ENCODE results near the gene BOK.

BOK gene

DNA sequence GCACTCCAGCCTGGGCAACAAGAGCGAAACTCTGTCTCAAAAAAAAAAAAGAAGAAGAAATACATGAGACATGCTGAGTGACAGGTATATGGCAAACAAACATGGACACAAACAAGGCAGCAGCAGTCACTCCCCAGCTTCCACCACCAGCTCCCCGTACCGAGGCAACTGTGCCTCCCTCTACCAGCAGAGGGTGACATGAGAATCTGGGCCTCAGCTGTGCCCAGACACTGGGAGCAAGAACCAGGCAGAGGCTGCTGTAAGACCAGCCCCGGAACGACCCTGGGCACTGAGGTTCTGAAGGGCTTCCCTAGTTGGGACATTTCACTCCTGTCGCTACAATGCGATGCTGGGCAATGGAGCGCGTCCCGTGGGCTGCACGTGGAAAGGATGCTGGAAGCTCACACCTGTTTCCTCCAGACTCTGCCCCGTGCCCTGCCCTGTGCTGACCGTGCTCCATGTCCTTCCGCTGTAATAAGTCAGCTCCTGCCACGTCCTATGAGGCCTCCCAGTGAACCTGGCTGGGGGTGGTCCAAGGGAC, 37.1 kb downstream of the BOK start:
- Histone ChIP-seq H3K4me3 (no peak overlapping the region), H3K27ac (no peak overlapping the region)
- no peak for TF ChIP-seq CTCF (IDR thresholded peaks at IDR 0.05)
- no peak for DNase-seq (ENCODE audit: low spot score)

DNA sequence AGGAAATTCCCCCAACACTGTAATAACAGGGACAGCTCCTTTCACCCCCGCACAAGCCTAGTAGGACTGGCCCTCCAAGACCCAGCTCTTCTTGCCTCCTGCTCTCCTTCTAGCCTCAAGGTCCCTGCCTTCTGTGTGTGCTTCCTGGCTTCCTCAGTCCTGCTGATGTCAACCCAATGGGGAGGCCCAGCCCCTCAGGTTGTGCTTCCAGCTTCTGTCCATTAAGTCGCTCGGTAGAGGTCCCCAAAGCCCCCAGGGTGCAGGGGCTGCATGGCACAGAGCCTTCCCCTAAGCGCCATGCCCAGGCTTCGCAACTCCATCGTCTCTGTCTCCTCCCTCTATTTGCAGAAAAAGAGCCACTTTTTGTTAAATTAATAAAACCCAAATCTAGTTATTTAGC, 39.0 kb downstream of the BOK start:
- no peak overlapping the region for H3K4me3 ChIP-seq
- no peak for TF ChIP-seq CTCF (IDR thresholded peaks at IDR 0.05)
- DNase-seq (ENCODE audit: low spot score): no peak
- H3K27ac ChIP-seq: no peak overlapping the region

- Histone ChIP-seq H3K27ac (no peak overlapping the region), H3K4me3 (no peak overlapping the region)
- TF ChIP-seq CTCF (IDR thresholded peaks at IDR 0.05): no peak
- no peak for DNase-seq (ENCODE audit: low spot score)
Observed at GRCh38 chr2:241598061-241598460, 39.5 kb downstream of the BOK start.

DNA sequence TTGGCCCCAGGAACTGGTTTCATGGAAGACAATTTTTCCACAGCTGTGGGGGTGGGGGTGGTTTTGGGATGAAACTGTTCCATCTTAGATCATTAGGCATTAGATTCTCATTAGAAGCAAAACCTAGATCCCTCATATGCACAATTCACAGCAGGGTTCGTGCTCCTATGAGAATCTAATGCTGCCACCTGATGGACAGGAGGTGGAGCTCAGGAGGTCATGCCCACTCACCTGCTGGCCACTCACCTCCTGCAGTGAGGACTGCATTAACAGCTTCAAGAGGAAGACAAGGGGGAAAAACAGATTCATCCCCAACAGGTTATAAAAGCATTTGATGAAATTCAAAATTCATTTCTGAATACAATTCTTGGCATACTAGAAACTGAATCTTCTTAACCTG, 39.9 kb downstream of the BOK start:
- no peak for DNase-seq (ENCODE audit: low spot score)
- no peak for TF ChIP-seq CTCF (IDR thresholded peaks at IDR 0.05)
- no peak overlapping the region for H3K4me3 ChIP-seq
- no peak overlapping the region for H3K27ac ChIP-seq

DNA sequence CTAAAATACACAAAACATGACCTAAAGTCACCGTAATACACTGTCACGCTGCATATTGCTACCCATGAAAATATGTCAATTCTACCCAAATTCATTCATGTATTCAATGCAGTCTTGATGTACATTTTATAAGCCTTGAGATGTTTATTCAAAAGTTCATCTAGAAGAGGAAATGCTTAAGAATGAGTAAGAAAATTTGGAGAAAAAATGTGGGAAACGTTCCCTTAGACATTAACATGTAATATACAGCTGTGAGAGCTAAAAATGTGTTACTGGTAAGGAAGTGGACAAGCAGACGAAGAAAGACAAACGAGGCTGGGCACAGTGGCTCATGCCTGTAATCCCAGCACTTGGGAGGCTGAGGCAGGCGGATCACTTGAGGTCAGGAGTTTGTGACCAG, 41.1 kb downstream of the BOK start:
- no peak overlapping the region for H3K27ac ChIP-seq
- TF ChIP-seq CTCF (IDR thresholded peaks at IDR 0.05): no peak
- DNase-seq (ENCODE audit: low spot score): no peak
- no peak overlapping the region for H3K4me3 ChIP-seq

DNA sequence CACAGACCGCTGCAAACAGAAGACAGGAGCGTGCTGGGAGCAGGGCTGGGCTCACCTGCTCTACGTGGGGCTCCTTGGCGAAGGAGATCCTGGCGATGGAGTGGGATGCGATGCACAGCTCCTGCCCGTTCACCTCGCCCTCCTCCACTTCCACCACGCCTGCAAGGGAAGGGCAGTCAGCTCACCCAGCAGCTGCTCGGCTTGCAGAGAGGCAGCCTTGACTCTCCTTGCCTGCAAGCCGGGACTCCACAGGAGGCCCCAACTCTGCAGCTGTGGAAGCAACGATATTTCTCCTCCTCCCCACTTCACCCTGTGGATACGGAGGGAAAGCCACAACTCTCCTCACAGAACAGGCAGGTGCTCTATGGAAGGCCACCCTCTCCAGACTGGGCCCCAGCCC, 43.3 kb downstream of the BOK start:
- Histone ChIP-seq H3K4me3 (no peak overlapping the region), H3K27ac (no peak overlapping the region)
- DNase-seq (ENCODE audit: low spot score): no peak
- no peak for TF ChIP-seq CTCF (IDR thresholded peaks at IDR 0.05)

- no peak overlapping the region for H3K4me3 ChIP-seq
- no peak overlapping the region for H3K27ac ChIP-seq
- DNase-seq (ENCODE audit: low spot score): no peak
- no peak for TF ChIP-seq CTCF (IDR thresholded peaks at IDR 0.05)
Observed at GRCh38 chr2:241602720-241603119, 44.2 kb downstream of the BOK start.

Measured in coronary artery (tissue), 2 donors.